ENCODE measurements around the gene UMODL1. TPM values are rescaled to one million over a fixed set of nuclear protein-coding genes. Genes with fewer than 3 reads are reported as not detected.

The UMODL1 gene
- total RNA-seq, 1 experiment from 2014 or later, result 0.20 TPM

- no peak overlapping the region for H3K4me3 Mint-ChIP-seq (ENCODE audit: unreplicated experiment)
- POLR2A ChIA-PET, result no interaction called here
- H3K27ac Mint-ChIP-seq (ENCODE audit: unreplicated experiment), result no peak overlapping the region
- H3K36me3 Mint-ChIP-seq (ENCODE audit: insufficient read depth, unreplicated experiment), result no peaks in the 10 kb centered on the region
- H3K9me3 ChIP-seq, result no peaks in the 10 kb centered on the region
- no peak overlapping the region for H3K4me3 ChIP-seq (ENCODE audit: low read depth, low read length)
- no peaks in the 10 kb centered on the region for H3K36me3 ChIP-seq (ENCODE audit: control insufficient read depth, insufficient read depth, low read length)
- H3K4me1 ChIP-seq, result no peaks in the 10 kb centered on the region; the same call in 1 of the 2 replicates
- peaks cover 10% of the 10 kb centered on the region for H3K4me1 Mint-ChIP-seq (ENCODE audit: low read depth, unreplicated experiment)
- no peaks in the 10 kb centered on the region for H3K9me3 Mint-ChIP-seq (ENCODE audit: unreplicated experiment)
- intact Hi-C loops (cut with micrococcal nuclease; ENCODE audit: unreplicated experiment), result no loop called here
- no TSS peak for BruUV-seq (replicated peaks)
- no peaks in the 10 kb centered on the region for H3K27me3 ChIP-seq (replicated peaks; ENCODE audit: control insufficient read depth, insufficient read depth, low read length)
- DNase-seq, result peak in 1 of 2 experiments; percentile 10
- CTCF ChIA-PET, result no interaction called here
- no peaks in the 10 kb centered on the region for H3K27me3 Mint-ChIP-seq (ENCODE audit: insufficient read depth, unreplicated experiment)
- TF ChIP-seq, protein P1, sequence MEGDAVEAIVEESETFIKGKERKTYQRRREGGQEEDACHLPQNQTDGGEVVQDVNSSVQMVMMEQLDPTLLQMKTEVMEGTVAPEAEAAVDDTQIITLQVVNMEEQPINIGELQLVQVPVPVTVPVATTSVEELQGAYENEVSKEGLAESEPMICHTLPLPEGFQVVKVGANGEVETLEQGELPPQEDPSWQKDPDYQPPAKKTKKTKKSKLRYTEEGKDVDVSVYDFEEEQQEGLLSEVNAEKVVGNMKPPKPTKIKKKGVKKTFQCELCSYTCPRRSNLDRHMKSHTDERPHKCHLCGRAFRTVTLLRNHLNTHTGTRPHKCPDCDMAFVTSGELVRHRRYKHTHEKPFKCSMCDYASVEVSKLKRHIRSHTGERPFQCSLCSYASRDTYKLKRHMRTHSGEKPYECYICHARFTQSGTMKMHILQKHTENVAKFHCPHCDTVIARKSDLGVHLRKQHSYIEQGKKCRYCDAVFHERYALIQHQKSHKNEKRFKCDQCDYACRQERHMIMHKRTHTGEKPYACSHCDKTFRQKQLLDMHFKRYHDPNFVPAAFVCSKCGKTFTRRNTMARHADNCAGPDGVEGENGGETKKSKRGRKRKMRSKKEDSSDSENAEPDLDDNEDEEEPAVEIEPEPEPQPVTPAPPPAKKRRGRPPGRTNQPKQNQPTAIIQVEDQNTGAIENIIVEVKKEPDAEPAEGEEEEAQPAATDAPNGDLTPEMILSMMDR (IDR thresholded peaks at IDR 0.05; ENCODE audit: insufficient read depth in 1 of 2, low read depth in 1 of 2, low read length in 1 of 2, severe bottlenecking in 1 of 2, unreplicated experiment in 1 of 2), result no peak
Observed at GRCh38 chr21:42148097-42148496, 77.0 kb downstream of the UMODL1 start.

DNA sequence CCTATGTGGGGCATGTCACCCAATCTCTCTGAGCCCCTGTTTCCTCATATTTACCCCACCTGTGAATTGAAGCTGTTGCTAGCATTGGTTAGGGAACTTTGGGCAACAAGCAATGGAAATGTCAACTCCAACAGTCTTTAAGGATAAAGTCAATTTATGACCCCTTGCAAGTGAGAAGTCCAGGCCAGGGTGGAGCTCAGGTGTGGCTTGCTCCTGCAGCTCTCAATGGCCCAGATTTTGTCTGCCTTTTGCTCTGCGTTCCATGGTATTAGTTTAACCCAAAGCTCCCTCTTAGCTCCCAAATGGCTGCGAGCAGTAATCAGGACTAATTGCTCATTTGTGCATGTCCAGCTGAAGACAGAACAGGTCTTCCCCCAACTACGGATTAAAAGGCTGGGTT, 77.5 kb downstream of the UMODL1 start:
- Mint-ChIP-seq H3K27me3 (ENCODE audit: insufficient read depth, unreplicated experiment) (no peaks in the 10 kb centered on the region), H3K4me1 (ENCODE audit: low read depth, unreplicated experiment) (peaks cover 10% of the 10 kb centered on the region), H3K36me3 (ENCODE audit: insufficient read depth, unreplicated experiment) (no peaks in the 10 kb centered on the region), H3K4me3 (ENCODE audit: unreplicated experiment) (no peak overlapping the region), H3K9me3 (ENCODE audit: unreplicated experiment) (no peaks in the 10 kb centered on the region), H3K27ac (ENCODE audit: unreplicated experiment) (no peak overlapping the region)
- BruUV-seq (replicated peaks), result no TSS peak
- H3K36me3 ChIP-seq (ENCODE audit: control insufficient read depth, insufficient read depth, low read length), result no peaks in the 10 kb centered on the region
- CTCF ChIA-PET, result no interaction called here
- no peaks in the 10 kb centered on the region for H3K9me3 ChIP-seq
- POLR2A ChIA-PET, result no interaction called here
- H3K4me3 ChIP-seq (ENCODE audit: low read depth, low read length), result no peak overlapping the region
- no peaks in the 10 kb centered on the region; the same call in 1 of the 2 replicates for H3K4me1 ChIP-seq
- TF ChIP-seq, protein P1 (IDR thresholded peaks at IDR 0.05; ENCODE audit: insufficient read depth in 1 of 2, low read depth in 1 of 2, low read length in 1 of 2, severe bottlenecking in 1 of 2, unreplicated experiment in 1 of 2), result no peak
- no peaks in the 10 kb centered on the region for H3K27me3 ChIP-seq (replicated peaks; ENCODE audit: control insufficient read depth, insufficient read depth, low read length)
- intact Hi-C loops (cut with micrococcal nuclease; ENCODE audit: unreplicated experiment), result no loop called here
- peak in 1 of 2 experiments; percentile 8 for DNase-seq

DNA sequence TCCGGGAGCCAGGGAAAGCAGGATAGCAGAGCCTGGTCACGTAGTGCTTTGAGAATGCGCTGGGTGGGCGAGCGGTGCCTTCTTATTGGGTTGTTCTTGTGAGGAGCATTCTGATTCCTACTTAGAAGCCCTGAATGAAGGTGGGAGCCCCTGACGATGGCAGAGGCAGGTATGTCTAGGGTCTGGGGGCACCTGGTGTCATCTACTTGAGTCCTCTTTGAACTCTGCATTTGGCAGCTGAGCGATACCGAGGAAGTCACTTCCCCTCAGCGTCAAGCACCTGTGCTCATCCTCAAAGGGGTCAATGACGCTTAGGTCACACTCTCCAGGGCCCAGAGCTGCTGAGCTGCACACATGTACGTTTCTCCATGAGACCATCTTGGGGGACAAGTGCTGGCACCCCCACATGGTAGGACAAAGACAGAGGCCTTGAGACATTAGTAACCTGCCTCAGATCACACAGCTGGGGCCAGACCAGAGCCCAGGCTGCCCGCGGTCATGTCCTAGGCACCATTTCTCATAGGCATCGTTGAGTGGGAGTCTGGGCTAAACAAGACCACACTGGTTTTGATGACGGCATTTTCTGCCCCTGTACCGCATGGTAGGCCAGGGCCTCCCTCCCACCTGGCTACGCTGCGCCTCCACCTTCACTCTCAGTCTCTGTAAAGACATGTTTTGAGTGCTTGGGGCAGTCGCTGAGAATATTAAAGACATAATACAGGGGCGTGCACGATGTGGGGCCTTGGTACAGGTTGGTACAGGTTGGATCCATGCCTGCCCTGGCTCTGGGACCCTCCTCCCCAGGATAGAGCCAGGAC, 78.7 kb downstream of the UMODL1 start:
- Histone ChIP-seq H3K36me3 (ENCODE audit: control insufficient read depth, insufficient read depth, low read length) (no peaks in the 10 kb centered on the region), H3K9me3 (no peaks in the 10 kb centered on the region), H3K27me3 (replicated peaks; ENCODE audit: control insufficient read depth, insufficient read depth, low read length) (no peaks in the 10 kb centered on the region), H3K4me1 (no peaks in the 10 kb centered on the region; the same call in 1 of the 2 replicates), H3K4me3 (ENCODE audit: low read depth, low read length) (no peak overlapping the region)
- intact Hi-C loops (cut with micrococcal nuclease; ENCODE audit: unreplicated experiment), result loop anchor here (1.0 kb wide), 1 partner anchor 300 kb away; no protein-coding TSS in a partner anchor
- Mint-ChIP-seq H3K36me3 (ENCODE audit: insufficient read depth, unreplicated experiment) (no peaks in the 10 kb centered on the region), H3K27ac (ENCODE audit: unreplicated experiment) (no peak overlapping the region), H3K4me3 (ENCODE audit: unreplicated experiment) (no peak overlapping the region), H3K4me1 (ENCODE audit: low read depth, unreplicated experiment) (peaks cover 10% of the 10 kb centered on the region), H3K9me3 (ENCODE audit: unreplicated experiment) (no peaks in the 10 kb centered on the region), H3K27me3 (ENCODE audit: insufficient read depth, unreplicated experiment) (no peaks in the 10 kb centered on the region)
- ChIA-PET CTCF (interaction anchor here (0.6 kb wide), 1 partner anchor 854 kb away, joined by 4 read pairs; no protein-coding TSS in a partner anchor), POLR2A (no interaction called here)
- BruUV-seq (replicated peaks), result no TSS peak
- TF ChIP-seq, protein P1 (IDR thresholded peaks at IDR 0.05; ENCODE audit: insufficient read depth in 1 of 2, low read depth in 1 of 2, low read length in 1 of 2, severe bottlenecking in 1 of 2, unreplicated experiment in 1 of 2), result no peak
- peak in 1 of 2 experiments; percentile 32 for DNase-seq
